Activated T-helper 1 cell treated with anti-CD3 and anti-CD28 coated beads, Interleukin-12 subunit alpha, Interleukin-12 subunit beta, Interleukin-2, Interleukin-4 antibody, amounts not matched to agents 30 ng/mL and 10 ng/mL and 1 ng/mL, durations not matched to agents 14 hours and 24 hours and 36 hours (primary cell): ENCODE results near the gene SART3. TPM values are rescaled to one million over a fixed set of nuclear protein-coding genes. Genes with fewer than 3 reads are reported as not detected.
A peak's percentile ranks its signal among the peaks of the same experiment; 100 is the strongest.

Experiments used
- DNase-seq: peaks from one replicate; pipeline ENCODE4 v3.0.0; 2021; ENCODE audit warnings: low spot score
- H3K27ac Mint-ChIP-seq: one replicate; pipeline ENCODE4 v1.8.0; 2021; ENCODE audit warnings: mild to moderate bottlenecking, mixed read lengths
- H3K27me3 Mint-ChIP-seq: one replicate; pipeline ENCODE4 v1.8.0; 2022; ENCODE audit warnings: mild to moderate bottlenecking, moderate library complexity, mixed read lengths; ENCODE audit not compliant: insufficient read depth
- H3K36me3 Mint-ChIP-seq: one replicate; pipeline ENCODE4 v1.8.0; 2021; ENCODE audit warnings: low read depth, mixed read lengths
- H3K4me1 Mint-ChIP-seq: one replicate; pipeline ENCODE4 v1.8.0; 2021; ENCODE audit warnings: low read depth, mixed read lengths
- H3K4me3 Mint-ChIP-seq: one replicate; pipeline ENCODE4 v1.8.0; 2021; ENCODE audit warnings: mild to moderate bottlenecking, moderate library complexity, mixed read lengths
- H3K9me3 Mint-ChIP-seq: one replicate; pipeline ENCODE4 v1.8.0; 2021; ENCODE audit warnings: mixed read lengths
- intact Hi-C: fragments of 100-400 bp; cut with micrococcal nuclease; formaldehyde crosslinking; loops from one replicate; pipeline ENCODE4 v1.15.1; 2024
- total RNA-seq: library from RNA; stranded (reverse); gene quantifications from 2 replicates; pipeline ENCODE4 v1.2.3, GENCODE V29; 2022

The SART3 gene
- total RNA-seq, 1 donor from 2014 or later, result 96.4 TPM

GRCh38 chr12:108568338-108569154 is 7.6 kb upstream of the SART3 start:
- H3K27me3 Mint-ChIP-seq, result no peaks in the 10 kb centered on the region
- peak; percentile 76 for DNase-seq
- intact Hi-C loops, result loop anchor here (1.0 to 10.0 kb wide), 6 partner anchors 8 to 586 kb away; partner anchors contain the start of gene SELPLG
- peak overlapping the region; percentile 77 for H3K4me3 Mint-ChIP-seq
- peaks cover 75% of the 10 kb centered on the region for H3K4me1 Mint-ChIP-seq
- peak overlapping the region; percentile 88 for H3K27ac Mint-ChIP-seq
- H3K9me3 Mint-ChIP-seq, result no peaks in the 10 kb centered on the region
- peaks cover 43% of the 10 kb centered on the region for H3K36me3 Mint-ChIP-seq

- Mint-ChIP-seq H3K4me3 (peak overlapping the region; percentile 77), H3K9me3 (no peaks in the 10 kb centered on the region), H3K4me1 (peaks cover 72% of the 10 kb centered on the region), H3K36me3 (peaks cover 44% of the 10 kb centered on the region), H3K27ac (peak overlapping the region; percentile 88), H3K27me3 (no peaks in the 10 kb centered on the region)
- DNase-seq, result no peak
- intact Hi-C loops, result loop anchor here (1.0 to 10.0 kb wide), 3 partner anchors 123 to 587 kb away; no protein-coding TSS in a partner anchor
Measured at GRCh38 chr12:108567406-108568337, 6.7 kb upstream of the SART3 start.

DNA sequence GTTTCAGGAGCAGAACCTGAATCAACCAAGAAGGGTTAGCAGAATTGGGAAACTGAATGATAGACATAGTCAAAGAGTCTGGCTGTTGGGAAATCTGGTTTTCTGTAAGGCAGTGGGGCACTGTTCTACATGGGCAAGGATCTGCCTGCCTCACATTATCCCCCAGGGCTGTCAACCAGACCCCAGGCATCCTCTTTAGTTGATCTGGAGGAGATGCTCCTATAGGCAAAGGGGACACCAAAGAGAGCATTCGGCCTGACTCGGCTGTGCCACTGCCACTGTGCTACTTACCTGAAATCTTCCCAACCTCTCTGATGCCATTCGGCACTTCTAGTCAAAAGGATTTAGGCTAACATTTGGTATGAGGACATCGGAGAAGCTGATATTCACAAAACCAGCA is 5.5 kb upstream of the SART3 start:
- intact Hi-C loops, result loop anchor here (10.0 kb wide), 1 partner anchor 588 kb away; no protein-coding TSS in a partner anchor
- Mint-ChIP-seq H3K36me3 (peaks cover 44% of the 10 kb centered on the region), H3K27me3 (no peaks in the 10 kb centered on the region), H3K9me3 (no peaks in the 10 kb centered on the region), H3K4me1 (peaks cover 65% of the 10 kb centered on the region), H3K4me3 (no peak overlapping the region), H3K27ac (peak overlapping the region; percentile 14)
- DNase-seq, result no peak

GRCh38 chr12:108565976-108566375 is 5.0 kb upstream of the SART3 start:
- H3K27me3 Mint-ChIP-seq, result no peaks in the 10 kb centered on the region
- H3K4me1 Mint-ChIP-seq, result peaks cover 64% of the 10 kb centered on the region
- H3K27ac Mint-ChIP-seq, result peak overlapping the region; percentile 14
- H3K9me3 Mint-ChIP-seq, result no peaks in the 10 kb centered on the region
- no peak overlapping the region for H3K4me3 Mint-ChIP-seq
- peaks cover 44% of the 10 kb centered on the region for H3K36me3 Mint-ChIP-seq
- DNase-seq, result no peak
- intact Hi-C loops, result loop anchor here (10.0 kb wide), 1 partner anchor 589 kb away; no protein-coding TSS in a partner anchor

- Mint-ChIP-seq H3K9me3 (no peaks in the 10 kb centered on the region), H3K36me3 (peaks cover 48% of the 10 kb centered on the region), H3K27me3 (no peaks in the 10 kb centered on the region), H3K27ac (no peak overlapping the region), H3K4me3 (no peak overlapping the region), H3K4me1 (peaks cover 58% of the 10 kb centered on the region)
- no peak for DNase-seq
- intact Hi-C loops, result loop anchor here (10.0 kb wide), 1 partner anchor 590 kb away; no protein-coding TSS in a partner anchor
Measured at GRCh38 chr12:108565146-108565545, 4.2 kb upstream of the SART3 start.

DNA sequence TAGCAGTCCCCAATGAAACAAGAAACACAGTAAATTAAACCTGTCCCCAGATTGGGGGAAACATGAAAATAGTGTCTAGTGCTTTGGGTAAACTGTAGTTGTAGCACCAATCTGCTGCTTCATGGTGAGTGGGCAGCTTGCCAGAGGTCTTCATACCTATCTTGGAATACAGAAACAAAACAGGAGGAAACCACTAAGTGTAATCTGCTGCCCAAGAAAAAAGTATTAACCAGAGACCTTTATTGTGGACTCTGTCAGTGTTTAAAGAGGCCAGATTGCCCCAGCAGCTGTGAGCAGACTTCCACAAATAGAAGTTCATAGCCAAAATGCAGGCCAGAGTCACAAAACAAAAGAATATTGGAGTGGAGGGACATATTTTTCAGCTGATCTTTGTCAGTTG is 3.8 kb upstream of the SART3 start:
- Mint-ChIP-seq H3K4me3 (no peak overlapping the region), H3K9me3 (no peaks in the 10 kb centered on the region), H3K27ac (no peak overlapping the region), H3K27me3 (no peaks in the 10 kb centered on the region), H3K4me1 (peaks cover 62% of the 10 kb centered on the region), H3K36me3 (peaks cover 53% of the 10 kb centered on the region)
- intact Hi-C loops, result loop anchor here (5.0 to 10.0 kb wide), 2 partner anchors 590 to 802 kb away; partner anchors contain the start of gene PRDM4
- no peak for DNase-seq

DNA sequence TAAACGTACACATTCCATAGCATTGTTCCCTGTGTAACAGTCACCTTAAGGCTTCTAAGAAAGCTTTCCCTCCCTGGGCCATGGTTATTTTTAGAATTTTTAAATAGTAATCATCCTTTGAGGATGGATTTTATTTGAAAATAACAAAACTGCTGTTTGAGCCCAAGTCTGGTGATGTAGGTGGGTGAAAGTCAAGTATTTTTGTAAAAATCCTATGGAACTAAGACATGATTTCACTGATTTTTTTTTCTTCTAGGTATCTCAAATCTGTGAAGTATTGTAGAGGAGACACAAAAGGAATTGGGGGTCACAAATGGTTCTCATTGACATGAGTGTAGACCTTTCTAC is 2.8 kb upstream of the SART3 start:
- peak overlapping the region; percentile 100 for H3K4me3 Mint-ChIP-seq
- H3K9me3 Mint-ChIP-seq, result no peaks in the 10 kb centered on the region
- H3K36me3 Mint-ChIP-seq, result peaks cover 47% of the 10 kb centered on the region
- peak overlapping the region; percentile 99 for H3K27ac Mint-ChIP-seq
- intact Hi-C loops, result loop anchor here (1.0 to 10.0 kb wide), 10 partner anchors 55 to 801 kb away; partner anchors contain the start of genes ALKBH2, PRDM4, SELPLG and SSH1
- DNase-seq, result no peak
- H3K4me1 Mint-ChIP-seq, result peaks cover 63% of the 10 kb centered on the region
- no peaks in the 10 kb centered on the region for H3K27me3 Mint-ChIP-seq

- Mint-ChIP-seq H3K36me3 (peaks cover 43% of the 10 kb centered on the region), H3K9me3 (no peaks in the 10 kb centered on the region), H3K27ac (peak overlapping the region; percentile 99), H3K4me1 (peaks cover 60% of the 10 kb centered on the region), H3K4me3 (peak overlapping the region; percentile 100), H3K27me3 (no peaks in the 10 kb centered on the region)
- intact Hi-C loops, result loop anchor here (1.0 to 10.0 kb wide), 10 partner anchors 55 to 801 kb away; partner anchors contain the start of genes ALKBH2, PRDM4, SELPLG and SSH1
- peak; percentile 82 for DNase-seq
Measured at GRCh38 chr12:108563136-108563803, 2.3 kb upstream of the SART3 start.

DNA sequence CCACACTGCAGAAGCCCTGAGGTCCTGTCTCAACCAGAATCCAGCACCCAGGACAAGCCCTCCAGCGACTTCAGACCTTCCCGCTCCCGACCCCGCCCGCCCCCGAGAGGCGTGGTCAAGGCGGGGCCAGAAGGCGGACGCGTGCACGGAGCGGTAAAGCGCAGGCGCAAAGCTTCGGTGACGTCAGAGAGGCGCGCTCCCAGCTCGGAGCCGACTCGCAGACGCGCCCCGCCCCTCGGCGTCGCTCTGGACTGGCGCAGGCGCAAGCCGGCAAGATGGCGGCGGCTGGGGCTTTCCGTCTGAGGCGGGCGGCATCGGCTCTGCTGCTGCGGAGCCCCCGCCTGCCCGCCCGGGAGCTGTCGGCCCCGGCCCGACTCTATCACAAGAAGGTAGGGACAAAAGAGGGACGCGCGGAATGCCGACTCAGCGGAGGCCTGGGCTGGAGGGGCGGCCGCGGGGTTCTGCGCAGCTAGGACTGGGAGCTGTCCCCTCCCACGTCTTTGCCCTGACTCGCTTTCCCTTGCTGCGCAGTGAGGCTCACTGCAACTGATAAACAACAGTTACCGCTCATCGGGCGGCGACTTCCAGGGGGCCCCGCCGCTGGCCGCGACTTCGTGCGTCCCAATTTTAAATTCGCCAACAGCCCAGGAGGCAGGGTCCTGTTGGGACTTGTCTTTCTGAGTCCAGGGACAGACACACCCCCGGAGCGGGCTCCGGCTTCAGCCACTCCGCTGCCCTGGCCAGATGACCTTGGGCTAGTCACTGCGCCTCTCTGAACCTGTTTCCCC is 1.6 kb upstream of the SART3 start, which contains the start of gene ISCU:
ISCU (plus strand) TSS at position 249 of the 788 bp plus-strand sequence; CDS start at position 276, 27 bp downstream.
- peaks cover 36% of the 10 kb centered on the region for H3K36me3 Mint-ChIP-seq
- H3K27ac Mint-ChIP-seq, result peak within 1 kb of the TSS; percentile 99
- intact Hi-C loops, result loop anchor here (1.0 to 10.0 kb wide), 12 partner anchors 11 to 800 kb away; partner anchors contain the start of genes ALKBH2, PRDM4, SELPLG and SSH1
- H3K4me3 Mint-ChIP-seq, result peak within 1 kb of the TSS; percentile 100
- no peaks in the 10 kb centered on the region for H3K27me3 Mint-ChIP-seq
- peak; percentile 99 for DNase-seq
- peaks cover 58% of the 10 kb centered on the region for H3K4me1 Mint-ChIP-seq
- no peaks in the 10 kb centered on the region for H3K9me3 Mint-ChIP-seq

DNA sequence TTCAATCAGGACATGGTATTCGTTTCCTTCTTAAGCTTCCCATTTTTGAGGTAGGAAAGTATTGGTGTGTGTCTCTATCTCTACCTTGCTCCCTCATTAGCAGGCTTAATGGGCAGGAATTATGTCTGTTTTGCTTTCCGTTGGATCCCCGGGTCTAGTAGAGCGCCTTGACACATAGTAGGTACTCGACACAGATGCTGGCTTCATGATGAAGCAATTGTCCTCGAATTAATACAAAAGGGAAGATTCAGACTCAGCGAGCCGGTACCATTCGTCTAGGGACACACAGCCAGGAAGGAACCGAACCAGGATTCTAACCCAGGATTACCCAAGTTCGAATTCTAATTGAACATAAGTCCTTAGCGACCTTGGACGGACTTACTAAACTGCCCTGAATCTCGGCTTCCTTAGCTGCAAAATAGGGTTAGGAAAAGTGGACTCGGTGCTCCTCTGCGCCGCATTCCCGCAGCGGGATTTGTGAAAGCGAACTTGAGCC is 927 bp upstream of the SART3 start:
- Mint-ChIP-seq H3K27ac (peak overlapping the region; percentile 99), H3K4me3 (peak overlapping the region; percentile 100), H3K27me3 (no peaks in the 10 kb centered on the region), H3K4me1 (peaks cover 57% of the 10 kb centered on the region), H3K36me3 (peaks cover 30% of the 10 kb centered on the region), H3K9me3 (no peaks in the 10 kb centered on the region)
- DNase-seq, result no peak
- intact Hi-C loops, result loop anchor here (1.0 to 10.0 kb wide), 8 partner anchors 11 to 800 kb away; partner anchors contain the start of genes CORO1C, FICD, PRDM4 and SSH1

GRCh38 chr12:108560321-108560721 is 652 bp downstream of the SART3 start:
- peaks cover 25% of the 10 kb centered on the region for H3K36me3 Mint-ChIP-seq
- peak overlapping the region; percentile 100 for H3K4me3 Mint-ChIP-seq
- H3K4me1 Mint-ChIP-seq, result peaks cover 59% of the 10 kb centered on the region
- peak overlapping the region; percentile 99 for H3K27ac Mint-ChIP-seq
- no peak for DNase-seq
- intact Hi-C loops, result loop anchor here (1.0 to 10.0 kb wide), 3 partner anchors 9 to 798 kb away; partner anchors contain the start of gene PRDM4
- no peaks in the 10 kb centered on the region for H3K27me3 Mint-ChIP-seq
- no peaks in the 10 kb centered on the region for H3K9me3 Mint-ChIP-seq
